Kidney (tissue), 14 donors: ENCODE data around the gene RNF8. TPM values are rescaled to one million over a fixed set of nuclear protein-coding genes. Genes with fewer than 3 reads are reported as not detected.

Source experiments
- DNase-seq, 5 donors: peaks; one replicate each; pipeline ENCODE4 v3.0.0-alpha.2; 2013 to 2020
- FAIRE-seq: peaks from 2 replicates; lab custom pipeline; 2012; peaks lifted over from hg19 to GRCh38; lab: Jason Lieb, UNC
- H3K27ac ChIP-seq, 2 donors: one replicate each; pipeline ENCODE4 v1.7.0; 2013; ENCODE audit warnings: low read depth in 2 of 2, low read length in 2 of 2, inconsistent platforms in 1 of 2
- H3K27me3 ChIP-seq: one replicate; pipeline ENCODE4 v1.7.1; 2013; ENCODE audit warnings: low read length, inconsistent platforms; ENCODE audit not compliant: control insufficient read depth, insufficient read depth
- H3K36me3 ChIP-seq, 3 donors: one replicate each; pipeline versions ENCODE4 v1.7.0 to v1.7.1; 2013; ENCODE audit warnings: low read length in 3 of 3, control low read depth in 1 of 3, inconsistent platforms in 1 of 3; ENCODE audit not compliant: insufficient read depth in 3 of 3, control insufficient read depth in 2 of 3
- H3K4me1 ChIP-seq, 3 donors: one replicate each; pipeline versions ENCODE4 v1.7.0 to v1.7.1; 2013; ENCODE audit warnings: low read length in 3 of 3, inconsistent platforms in 1 of 3, low read depth in 1 of 3; ENCODE audit not compliant: control insufficient read depth in 2 of 3, insufficient read depth in 2 of 3
- H3K4me3 ChIP-seq, 3 donors: one replicate each; pipeline versions ENCODE4 v1.7.0 to v1.8.1; 2013; ENCODE audit warnings: low read length in 3 of 3, control low read depth in 1 of 3, inconsistent platforms in 1 of 3
- H3K9ac ChIP-seq, 3 donors: one replicate each; pipeline versions ENCODE4 v1.7.0 to v1.7.1; 2013; ENCODE audit warnings: low read length in 3 of 3, control low read depth in 1 of 3, inconsistent platforms in 1 of 3
- H3K9me3 ChIP-seq, 3 donors: one replicate each; pipeline versions ENCODE4 v1.7.0 to v1.7.1; 2013; ENCODE audit warnings: low read length in 3 of 3, control low read depth in 1 of 3, inconsistent platforms in 1 of 3; ENCODE audit not compliant: control insufficient read depth in 2 of 3, insufficient read depth in 1 of 3
- CTCF ChIP-seq: IDR thresholded peaks from 3 replicates; pipeline ENCODE4 v1.5.1; 2012; ENCODE audit warnings: mild to moderate bottlenecking, moderate library complexity, borderline replicate concordance; ENCODE audit not compliant: insufficient read depth; ENCODE audit errors: extremely low read depth
- intact Hi-C: fragments of 100-400 bp; cut with DNase I; formaldehyde crosslinking; loops from one replicate; pipeline ENCODE4 v1.11.1; 2022
- polyA plus RNA-seq: library from polyadenylated mRNA; stranded (reverse); fragments of 350-450 nt; fragmentation: Illumina TruSeq; extraction: RNeasy Lipid Tissue Mini Kit (QIAGEN cat#74804); gene quantifications from one replicate; pipeline ENCODE4 v1.2.3, GENCODE V29; 2014; ENCODE audit warnings: low read depth, low replicate concordance; ENCODE audit not compliant: insufficient read depth
- total RNA-seq: library from RNA; stranded (reverse); fragmentation: NEBNext Ultra II Directional; extraction: Animal tissue kit (Norgen Biotek cat#: 25700); gene quantifications from one replicate; pipeline ENCODE4 v1.2.1, GENCODE V29; 2021
- donor health status: control.
- donor health status: control.
- donor health status: control.
- donor health status: control.
- donor health status: control.
- donor health status: DM: yes; HTN: yes; CAD: no.
- donor health status: Normal renal cell carcinoma (clear cell type).

The RNF8 gene
- total and polyA plus RNA-seq, 2 donors from 2014 or later = 18.4 to 18.5 TPM

- Histone ChIP-seq H3K4me3 (no peak overlapping the region), H3K36me3 (no peaks in the 10 kb centered on the region), H3K27ac (no peak overlapping the region), H3K4me1 (no peaks in the 10 kb centered on the region), H3K27me3 (no peaks in the 10 kb centered on the region), H3K9ac (no peak overlapping the region), H3K9me3 (no peaks in the 10 kb centered on the region)
- DNase-seq (no peak), FAIRE-seq (no peak)
- intact Hi-C loops = no loop called here
- no peak for TF ChIP-seq CTCF
These were observed 55.7 kb downstream of the RNF8 start for GRCh38 chr6:37409501-37409900.

- TF ChIP-seq CTCF = no peak
- no peak overlapping the region for H3K27ac ChIP-seq
- no peak overlapping the region for H3K4me3 ChIP-seq
- peaks cover 0 to 6% (median 0%) of the 10 kb centered on the region in 3 donors for H3K9me3 ChIP-seq
- H3K4me1 ChIP-seq = no peaks in the 10 kb centered on the region
- H3K9ac ChIP-seq = no peak overlapping the region
- intact Hi-C loops = no loop called here
- no peaks in the 10 kb centered on the region for H3K27me3 ChIP-seq
- DNase-seq (no peak), FAIRE-seq (no peak)
- H3K36me3 ChIP-seq = no peaks in the 10 kb centered on the region
These were observed 63.6 kb downstream of the RNF8 start for GRCh38 chr6:37417393-37417792.

GRCh38 chr6:37418722-37419121 lies 64.9 kb downstream of the RNF8 start:
- DNase-seq (no peak), FAIRE-seq (no peak)
- intact Hi-C loops = no loop called here
- Histone ChIP-seq H3K36me3 (no peaks in the 10 kb centered on the region), H3K4me3 (no peak overlapping the region), H3K27ac (no peak overlapping the region), H3K9ac (no peak overlapping the region), H3K4me1 (no peaks in the 10 kb centered on the region), H3K27me3 (no peaks in the 10 kb centered on the region), H3K9me3 (peaks cover 0 to 6% (median 0%) of the 10 kb centered on the region in 3 donors)
- TF ChIP-seq CTCF = no peak
